ENCODE results near the gene PITPNC1.

GRCh38 chr17:67617304-67617899 lies 240.3 kb downstream of the PITPNC1 start:
- no peak for TF ChIP-seq CTCF (IDR thresholded peaks at IDR 0.05)
- no peak for TF ChIP-seq POLR2A (IDR thresholded peaks at IDR 0.05)
